ENCODE measurements around the gene MTA1.
A peak's percentile ranks its signal among the peaks of the same experiment; 100 is the strongest.

DNA sequence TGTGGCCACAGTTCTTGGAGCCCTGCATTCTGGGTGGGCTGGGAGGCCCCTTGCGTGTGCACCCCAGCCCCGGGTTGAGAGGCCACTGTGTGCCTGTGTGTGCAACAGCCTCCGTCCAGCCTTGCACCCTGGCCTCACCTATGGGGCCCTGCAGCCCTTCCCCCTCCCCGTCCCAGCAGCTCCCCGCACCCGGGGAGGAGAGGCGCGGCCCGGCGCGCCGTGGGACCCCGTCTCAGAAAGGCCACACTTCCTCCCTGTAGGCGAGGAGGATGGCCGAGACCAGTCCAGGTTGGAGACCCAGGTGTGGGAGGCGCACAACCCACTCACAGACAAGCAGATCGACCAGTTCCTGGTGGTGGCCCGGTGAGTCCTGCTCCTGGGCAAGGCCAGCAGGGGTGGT, 38.4 kb downstream of the MTA1 start:
- TF ChIP-seq POLR2AphosphoS5 (IDR thresholded peaks at IDR 0.05; ENCODE audit: low read depth) (peak; percentile 17; the same call in 1 of the 2 replicates), GABPA (IDR thresholded peaks at IDR 0.05; ENCODE audit: low read depth) (no peak), SPI1 (IDR thresholded peaks at IDR 0.05; ENCODE audit: borderline replicate concordance, low read depth) (no peak)
- TF ChIP-seq, protein P1, sequence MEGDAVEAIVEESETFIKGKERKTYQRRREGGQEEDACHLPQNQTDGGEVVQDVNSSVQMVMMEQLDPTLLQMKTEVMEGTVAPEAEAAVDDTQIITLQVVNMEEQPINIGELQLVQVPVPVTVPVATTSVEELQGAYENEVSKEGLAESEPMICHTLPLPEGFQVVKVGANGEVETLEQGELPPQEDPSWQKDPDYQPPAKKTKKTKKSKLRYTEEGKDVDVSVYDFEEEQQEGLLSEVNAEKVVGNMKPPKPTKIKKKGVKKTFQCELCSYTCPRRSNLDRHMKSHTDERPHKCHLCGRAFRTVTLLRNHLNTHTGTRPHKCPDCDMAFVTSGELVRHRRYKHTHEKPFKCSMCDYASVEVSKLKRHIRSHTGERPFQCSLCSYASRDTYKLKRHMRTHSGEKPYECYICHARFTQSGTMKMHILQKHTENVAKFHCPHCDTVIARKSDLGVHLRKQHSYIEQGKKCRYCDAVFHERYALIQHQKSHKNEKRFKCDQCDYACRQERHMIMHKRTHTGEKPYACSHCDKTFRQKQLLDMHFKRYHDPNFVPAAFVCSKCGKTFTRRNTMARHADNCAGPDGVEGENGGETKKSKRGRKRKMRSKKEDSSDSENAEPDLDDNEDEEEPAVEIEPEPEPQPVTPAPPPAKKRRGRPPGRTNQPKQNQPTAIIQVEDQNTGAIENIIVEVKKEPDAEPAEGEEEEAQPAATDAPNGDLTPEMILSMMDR (IDR thresholded peaks at IDR 0.05; ENCODE audit: insufficient read depth, low read length) = no peak
- TF ChIP-seq, protein P2, sequence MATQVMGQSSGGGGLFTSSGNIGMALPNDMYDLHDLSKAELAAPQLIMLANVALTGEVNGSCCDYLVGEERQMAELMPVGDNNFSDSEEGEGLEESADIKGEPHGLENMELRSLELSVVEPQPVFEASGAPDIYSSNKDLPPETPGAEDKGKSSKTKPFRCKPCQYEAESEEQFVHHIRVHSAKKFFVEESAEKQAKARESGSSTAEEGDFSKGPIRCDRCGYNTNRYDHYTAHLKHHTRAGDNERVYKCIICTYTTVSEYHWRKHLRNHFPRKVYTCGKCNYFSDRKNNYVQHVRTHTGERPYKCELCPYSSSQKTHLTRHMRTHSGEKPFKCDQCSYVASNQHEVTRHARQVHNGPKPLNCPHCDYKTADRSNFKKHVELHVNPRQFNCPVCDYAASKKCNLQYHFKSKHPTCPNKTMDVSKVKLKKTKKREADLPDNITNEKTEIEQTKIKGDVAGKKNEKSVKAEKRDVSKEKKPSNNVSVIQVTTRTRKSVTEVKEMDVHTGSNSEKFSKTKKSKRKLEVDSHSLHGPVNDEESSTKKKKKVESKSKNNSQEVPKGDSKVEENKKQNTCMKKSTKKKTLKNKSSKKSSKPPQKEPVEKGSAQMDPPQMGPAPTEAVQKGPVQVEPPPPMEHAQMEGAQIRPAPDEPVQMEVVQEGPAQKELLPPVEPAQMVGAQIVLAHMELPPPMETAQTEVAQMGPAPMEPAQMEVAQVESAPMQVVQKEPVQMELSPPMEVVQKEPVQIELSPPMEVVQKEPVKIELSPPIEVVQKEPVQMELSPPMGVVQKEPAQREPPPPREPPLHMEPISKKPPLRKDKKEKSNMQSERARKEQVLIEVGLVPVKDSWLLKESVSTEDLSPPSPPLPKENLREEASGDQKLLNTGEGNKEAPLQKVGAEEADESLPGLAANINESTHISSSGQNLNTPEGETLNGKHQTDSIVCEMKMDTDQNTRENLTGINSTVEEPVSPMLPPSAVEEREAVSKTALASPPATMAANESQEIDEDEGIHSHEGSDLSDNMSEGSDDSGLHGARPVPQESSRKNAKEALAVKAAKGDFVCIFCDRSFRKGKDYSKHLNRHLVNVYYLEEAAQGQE (IDR thresholded peaks at IDR 0.05; ENCODE audit: insufficient replicate concordance, low read depth) = no peak

Measured in HL-60 (cell line).